Left lobe of liver (tissue), 2 donors: Measurements from ENCODE around the gene SPON2. TPM values are rescaled to one million over a fixed set of nuclear protein-coding genes. Genes with fewer than 3 reads are reported as not detected.
A peak's percentile ranks its signal among the peaks of the same experiment; 100 is the strongest.

Experiments used
- ATAC-seq: fragments of 200-7000 bp; cut with Tn5 transposase; one replicate; pipeline ENCODE4 v1.9.1; 2020; ENCODE audit warnings: mild to moderate bottlenecking, moderate library complexity
- DNase-seq: peaks from one replicate; pipeline ENCODE4 v3.0.0-alpha.2; 2020; ENCODE audit warnings: low spot score
- total RNA-seq: library from RNA; stranded (reverse); gene quantifications from one replicate; pipeline ENCODE4 v1.2.1, GENCODE V29; 2021
- donor health status: DM: no; HTN: no; CAD: no; lungs with moderate emphysema.
- donor health status: DM: no; HTN: yes; CAD: no.

SPON2 gene
- 54.3 TPM for total RNA-seq

DNA sequence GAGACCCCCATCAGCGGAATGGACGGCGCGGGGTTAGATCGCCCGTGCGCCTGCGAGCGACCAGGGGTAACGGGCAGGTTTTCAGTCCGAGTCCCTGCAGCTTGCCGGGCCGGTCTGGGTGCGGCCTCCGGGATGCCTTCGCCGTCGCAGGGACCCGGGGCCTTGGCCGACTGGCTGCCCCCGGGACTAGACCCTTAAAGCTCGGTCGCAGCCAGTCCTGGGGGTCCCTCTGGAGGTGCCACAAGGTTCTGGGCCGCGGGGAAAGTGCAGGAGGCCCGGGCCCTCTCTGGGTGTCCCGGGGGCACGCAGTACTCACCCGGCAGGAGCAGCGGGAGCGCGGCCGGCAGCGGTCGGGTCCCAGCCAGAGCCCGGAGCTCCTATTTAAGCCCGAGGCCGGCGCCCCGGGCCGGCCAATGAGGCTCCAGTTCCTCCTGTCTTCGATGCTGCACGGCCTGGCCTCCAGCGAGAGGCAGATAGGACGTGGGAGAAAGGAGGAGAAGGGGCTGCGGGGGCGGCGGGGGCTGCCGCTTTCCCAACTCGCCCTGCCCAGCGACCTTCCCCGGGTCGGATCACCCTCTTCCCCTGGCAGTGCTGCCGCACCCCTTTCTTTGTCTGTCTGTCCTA, at the start of gene SPON2:
Gene SPON2 (minus strand): TSS at position 356 of the 624 bp plus-strand sequence.
- ATAC-seq: peak; percentile 36

DNA sequence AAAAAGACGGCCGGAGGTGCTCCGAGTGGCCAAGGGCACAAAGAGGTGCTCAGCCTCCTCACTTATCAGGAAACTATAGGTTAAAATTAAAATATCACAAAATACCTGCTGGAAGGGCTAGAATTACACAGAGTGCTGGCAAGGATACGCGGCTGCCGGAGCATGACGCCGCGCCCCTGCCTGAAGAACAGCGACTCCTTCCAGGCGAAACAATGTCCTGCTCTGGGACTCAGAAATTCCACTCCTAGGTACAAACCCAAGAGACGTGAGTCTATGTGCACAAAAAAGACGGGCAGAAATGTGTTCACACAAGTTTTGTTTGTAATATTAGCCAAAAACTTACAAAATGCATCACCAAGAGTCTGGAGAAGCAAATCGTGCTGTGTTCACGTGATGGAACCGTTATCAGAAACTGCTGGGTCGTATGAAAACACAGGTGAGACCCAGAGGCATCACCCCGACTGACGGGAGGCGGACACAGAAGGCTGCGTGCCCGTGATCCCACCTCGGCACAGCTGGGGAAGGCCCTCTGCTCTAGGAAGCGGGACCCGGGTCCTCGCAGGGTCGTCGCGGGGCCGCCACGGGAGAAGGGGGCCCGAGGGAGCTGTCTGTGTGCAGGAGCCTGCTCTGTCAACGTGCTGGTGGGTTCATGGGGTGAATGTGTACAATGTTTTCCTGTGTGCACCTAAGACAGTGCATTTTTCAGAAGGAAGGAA, 48.9 kb upstream of the SPON2 start:
- no peak for ATAC-seq

More for the DNA sequence above, at the start of gene SPON2:
- DNase-seq: no peak

DNA sequence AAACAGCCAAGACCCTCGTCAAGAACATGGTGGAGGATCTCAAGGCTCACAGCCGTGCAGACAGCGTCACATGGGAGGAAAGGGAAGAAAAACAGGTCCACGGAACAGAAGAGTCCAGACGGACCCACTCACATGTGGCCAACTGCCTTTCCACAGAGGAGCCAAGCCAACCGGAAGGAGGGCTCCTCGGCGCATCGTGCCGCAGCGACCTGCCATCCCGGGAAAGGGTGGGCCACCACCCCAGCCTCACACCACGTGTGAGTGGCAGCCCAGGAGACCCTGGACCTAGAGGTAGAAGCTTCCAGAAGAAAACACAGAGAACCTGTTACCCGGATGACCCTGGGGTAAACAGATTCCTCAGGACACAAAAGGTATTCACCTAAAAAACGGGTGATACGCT, 48.2 kb upstream of the SPON2 start:
- DNase-seq: no peak
- ATAC-seq: no peak

More for the DNA sequence above, 48.9 kb upstream of the SPON2 start:
- DNase-seq: no peak

DNA sequence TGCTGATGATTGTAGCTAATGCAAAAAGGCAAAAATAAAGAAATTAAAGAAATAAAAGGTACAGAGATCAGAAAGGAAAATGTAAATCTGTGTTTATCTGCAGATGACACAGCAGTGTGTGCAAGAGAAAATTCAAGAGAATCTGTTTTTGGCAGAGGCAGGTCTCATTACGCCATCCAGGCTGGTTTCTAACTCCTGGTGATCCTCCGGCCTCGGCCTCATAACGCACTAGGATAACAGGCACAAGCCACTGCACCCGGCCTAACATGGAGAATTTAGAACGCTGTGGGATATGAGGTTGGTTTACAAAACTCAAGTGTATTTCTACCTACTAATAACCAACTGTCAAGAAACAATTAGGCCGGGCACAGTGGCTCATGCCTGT, 47.2 kb upstream of the SPON2 start:
- ATAC-seq: no peak
- no peak for DNase-seq

DNA sequence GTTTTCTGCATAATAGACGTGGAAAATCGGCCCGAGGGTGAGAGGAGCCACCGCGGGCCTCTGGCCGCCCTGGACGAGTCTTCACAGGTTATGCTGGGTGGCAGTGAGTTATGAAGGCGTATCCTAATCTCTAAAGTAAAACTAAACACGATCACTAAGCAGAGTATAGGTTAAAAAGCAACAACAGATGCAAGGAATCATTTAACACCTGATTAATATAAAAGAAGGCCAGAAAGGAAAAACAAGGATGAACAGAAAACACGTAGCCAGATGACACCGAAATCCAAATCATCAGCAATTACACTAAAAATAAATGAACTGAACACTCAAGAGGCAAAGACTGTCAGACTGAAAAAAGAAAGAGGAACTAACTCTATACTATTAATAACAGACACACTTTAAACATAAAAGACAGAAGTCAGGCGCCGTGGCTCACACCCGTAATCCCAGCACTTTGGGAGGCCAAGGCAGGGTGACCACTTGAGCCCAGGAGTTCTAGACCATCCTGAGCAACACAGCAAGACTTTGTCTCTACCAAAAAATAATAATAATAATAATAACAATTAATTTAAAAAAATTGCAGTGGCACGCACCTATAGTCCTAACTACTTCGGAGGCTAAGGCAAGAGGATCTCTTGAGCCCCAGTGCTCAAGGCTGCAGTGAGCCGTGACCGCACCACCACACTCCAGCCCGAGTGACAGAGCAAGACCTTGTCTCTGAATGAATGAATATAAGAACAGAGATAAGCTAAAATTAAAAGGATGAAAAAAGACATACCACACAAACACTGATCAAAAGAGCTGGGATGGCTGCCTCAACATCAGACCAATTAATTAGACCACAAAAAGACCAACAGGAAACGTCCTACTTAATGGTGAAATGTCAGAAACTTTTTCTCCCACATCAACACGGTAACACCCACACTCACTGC, 46.5 kb upstream of the SPON2 start:
- ATAC-seq: no peak
- DNase-seq: no peak

DNA sequence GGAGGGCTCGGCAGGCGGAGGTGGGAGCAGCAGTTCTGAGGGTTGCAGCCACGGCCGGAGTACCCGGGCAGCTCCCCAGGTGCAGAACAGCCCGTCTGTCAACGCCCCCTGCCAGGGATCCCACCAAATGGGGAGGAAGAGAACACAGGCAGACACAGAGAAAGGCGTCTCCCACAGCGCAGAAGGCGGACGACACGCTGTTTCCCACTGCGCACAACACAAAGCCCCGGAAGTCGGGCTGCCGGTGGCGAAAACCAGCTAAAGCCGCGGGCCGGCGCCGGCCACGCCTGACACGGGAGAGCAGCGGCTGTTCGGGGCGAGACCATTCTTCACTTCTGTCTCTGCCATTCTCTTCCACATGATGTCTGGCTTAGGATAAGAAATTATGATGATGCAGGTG, 45.0 kb upstream of the SPON2 start:
- DNase-seq: no peak
- no peak for ATAC-seq

DNA sequence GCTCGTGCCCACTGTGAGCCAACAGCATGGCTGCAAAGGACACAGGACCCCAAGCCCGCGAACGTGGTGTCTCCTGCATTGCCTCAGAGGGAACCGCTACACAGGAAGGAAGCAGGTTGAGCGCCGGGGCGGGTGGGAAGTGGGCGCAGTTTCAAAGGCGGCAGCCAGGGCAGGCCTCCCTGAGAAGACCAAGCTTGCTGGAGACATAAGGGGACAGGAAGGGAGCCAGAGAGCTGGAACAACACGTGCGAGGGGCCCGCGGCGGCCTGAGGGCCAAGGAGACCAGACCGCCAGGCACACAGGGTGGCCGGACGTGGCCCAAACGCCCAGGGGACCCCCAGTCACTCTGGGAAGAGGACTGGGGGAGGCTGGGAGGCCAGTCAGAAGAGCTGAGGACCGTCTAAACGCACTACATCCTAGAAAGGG, 44.5 kb upstream of the SPON2 start:
- DNase-seq (no peak), ATAC-seq (peak; percentile 16)

DNA sequence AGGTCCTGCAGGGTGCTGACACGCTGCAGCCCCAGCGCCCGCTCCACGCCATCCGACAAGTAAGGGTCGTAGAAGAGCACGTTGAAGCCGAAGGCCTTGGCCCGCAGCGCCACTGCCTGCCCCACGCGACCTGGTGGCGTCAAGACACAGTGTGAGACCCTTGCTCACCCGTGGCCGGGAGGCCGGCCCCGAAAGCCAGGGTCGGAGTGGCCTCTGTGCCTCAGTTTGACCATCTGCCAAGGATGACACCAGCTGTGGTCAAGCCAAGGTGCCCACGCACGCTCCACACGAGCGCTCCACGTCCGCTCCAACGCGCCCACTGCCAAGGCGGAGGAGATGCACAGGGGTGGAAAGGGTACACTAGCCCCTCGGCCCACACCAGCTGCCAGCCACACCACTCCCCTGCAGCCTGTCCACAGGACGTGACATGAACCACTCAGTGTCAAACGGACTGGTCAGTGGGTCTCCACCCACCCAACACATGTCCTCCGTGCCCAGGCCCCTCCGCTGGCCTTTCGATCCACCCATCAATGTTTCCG, 43.8 kb upstream of the SPON2 start:
- ATAC-seq (no peak), DNase-seq (no peak)

DNA sequence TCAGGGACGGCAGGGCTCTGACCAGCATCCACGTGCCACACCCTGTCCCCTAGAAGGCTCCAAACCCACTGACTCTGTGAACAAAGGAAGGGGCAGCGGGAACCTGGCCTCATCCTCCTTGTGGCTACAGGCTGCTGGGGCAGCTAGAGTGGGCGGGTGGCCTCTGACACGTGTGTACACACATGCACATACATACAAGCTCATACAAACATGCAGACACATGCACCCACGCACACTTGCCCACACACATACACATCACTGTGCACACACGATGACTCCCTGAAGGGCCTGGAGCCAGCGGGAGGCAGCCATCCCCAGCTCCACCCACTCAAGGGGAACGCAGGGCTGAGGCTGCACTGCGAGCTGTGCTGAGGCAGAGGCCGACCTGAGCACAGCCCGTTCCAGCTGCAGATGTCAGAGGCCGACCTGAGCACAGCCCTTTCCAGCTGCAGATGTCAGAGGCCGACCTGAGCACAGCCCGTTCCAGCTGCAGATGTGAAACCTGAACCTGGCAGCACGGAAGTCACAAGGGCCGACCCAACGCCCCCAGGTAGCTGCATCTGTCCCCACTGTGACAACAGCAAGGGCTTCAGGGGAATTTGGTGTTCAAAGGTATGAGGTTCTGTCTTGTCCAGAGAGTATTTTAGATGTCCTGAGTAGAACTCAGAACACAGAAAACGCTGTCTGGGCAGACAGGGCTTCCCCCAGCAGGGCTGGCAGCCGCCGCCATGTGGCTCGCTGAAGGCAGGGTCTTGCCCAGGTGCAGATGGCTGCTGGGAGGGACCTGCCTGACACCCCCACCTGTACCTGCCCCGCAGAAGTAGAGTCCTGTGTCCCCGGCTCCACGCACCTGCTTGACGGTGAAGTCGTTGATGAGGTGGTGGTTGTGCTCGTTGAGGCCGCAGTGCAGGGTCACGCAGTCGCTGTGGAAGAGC, 43.0 kb upstream of the SPON2 start:
- DNase-seq: no peak
- no peak for ATAC-seq

DNA sequence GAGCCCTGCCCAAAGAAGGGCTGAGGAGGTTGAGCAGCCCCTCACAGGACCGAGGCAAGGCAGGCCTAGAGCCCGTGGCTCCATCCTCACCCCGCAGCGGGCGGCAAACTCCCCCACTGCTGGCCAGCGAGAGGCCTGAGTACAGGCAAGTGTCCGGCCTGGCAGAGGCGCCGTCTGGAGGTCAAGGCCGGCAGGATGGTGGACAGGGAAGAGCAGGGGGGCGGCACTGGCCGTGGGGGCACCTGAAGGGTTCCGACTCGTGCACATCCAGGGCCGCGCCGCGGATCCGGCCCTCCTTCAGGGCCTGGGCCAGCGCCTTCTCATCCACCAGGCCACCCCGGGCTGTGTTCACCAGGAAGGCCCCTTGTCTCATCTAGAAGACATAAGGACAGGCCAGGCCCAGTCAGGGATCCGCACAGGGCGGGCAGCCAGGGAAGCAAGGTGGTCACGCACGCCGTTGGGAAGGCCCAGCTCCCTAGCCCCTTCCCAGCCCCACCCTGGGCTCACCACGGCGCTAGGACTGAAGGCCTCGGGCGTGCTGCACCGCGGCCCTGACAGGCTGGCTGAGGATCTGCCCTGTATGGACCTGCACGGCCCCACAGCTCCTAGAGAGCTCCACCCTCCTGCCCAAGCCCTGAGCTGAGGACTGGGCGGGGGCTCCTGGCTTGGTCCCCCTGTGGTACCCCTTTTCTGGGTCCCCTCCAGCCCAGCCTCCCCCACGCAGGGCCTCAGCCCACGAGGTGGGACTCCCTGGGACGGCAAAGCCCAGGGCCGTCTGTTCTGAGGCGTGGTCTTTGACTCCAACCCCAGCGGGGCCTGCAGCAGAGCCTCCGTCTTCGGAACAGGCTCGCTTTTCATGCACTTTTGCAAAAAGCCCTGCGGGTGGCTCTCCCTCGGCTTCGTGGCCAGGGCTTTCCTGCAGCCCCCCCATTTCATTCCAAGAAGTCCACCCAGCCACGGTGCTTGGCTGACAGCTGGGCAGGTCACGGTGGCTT, 42.0 kb upstream of the SPON2 start:
- DNase-seq: no peak
- ATAC-seq: no peak

DNA sequence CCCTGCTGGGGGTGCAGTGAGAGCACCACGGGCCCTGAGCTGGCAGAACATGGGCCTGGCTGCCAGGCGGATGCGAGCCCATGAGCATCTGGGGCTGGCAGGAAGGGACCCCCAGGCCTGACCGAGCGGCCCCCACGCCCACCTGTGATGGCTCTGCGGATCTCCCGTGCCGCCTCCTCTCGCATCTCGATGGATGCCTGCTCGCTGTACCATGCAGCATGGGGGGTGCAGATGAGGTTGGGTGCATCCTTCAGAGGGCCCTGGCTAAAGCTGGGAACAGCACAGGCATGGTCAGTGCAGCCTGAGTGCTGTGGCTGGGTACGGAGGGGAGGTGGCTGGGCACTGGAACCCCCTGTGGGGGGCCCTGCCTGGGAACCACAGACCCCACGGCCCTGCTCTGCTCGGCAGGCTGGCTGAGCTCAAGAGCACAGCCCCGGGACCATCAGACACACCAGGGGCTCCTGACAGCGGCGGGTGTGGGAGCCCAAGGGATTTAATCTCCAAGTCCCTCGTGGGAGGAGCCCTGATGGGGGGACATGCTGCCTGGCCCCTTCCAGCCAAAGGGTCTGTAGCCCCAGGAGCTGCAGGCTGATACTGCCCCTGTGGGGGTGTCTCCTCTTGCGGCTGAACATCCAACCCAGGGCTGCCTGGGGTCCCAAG, 41.1 kb upstream of the SPON2 start:
- no peak for DNase-seq
- ATAC-seq: no peak

DNA sequence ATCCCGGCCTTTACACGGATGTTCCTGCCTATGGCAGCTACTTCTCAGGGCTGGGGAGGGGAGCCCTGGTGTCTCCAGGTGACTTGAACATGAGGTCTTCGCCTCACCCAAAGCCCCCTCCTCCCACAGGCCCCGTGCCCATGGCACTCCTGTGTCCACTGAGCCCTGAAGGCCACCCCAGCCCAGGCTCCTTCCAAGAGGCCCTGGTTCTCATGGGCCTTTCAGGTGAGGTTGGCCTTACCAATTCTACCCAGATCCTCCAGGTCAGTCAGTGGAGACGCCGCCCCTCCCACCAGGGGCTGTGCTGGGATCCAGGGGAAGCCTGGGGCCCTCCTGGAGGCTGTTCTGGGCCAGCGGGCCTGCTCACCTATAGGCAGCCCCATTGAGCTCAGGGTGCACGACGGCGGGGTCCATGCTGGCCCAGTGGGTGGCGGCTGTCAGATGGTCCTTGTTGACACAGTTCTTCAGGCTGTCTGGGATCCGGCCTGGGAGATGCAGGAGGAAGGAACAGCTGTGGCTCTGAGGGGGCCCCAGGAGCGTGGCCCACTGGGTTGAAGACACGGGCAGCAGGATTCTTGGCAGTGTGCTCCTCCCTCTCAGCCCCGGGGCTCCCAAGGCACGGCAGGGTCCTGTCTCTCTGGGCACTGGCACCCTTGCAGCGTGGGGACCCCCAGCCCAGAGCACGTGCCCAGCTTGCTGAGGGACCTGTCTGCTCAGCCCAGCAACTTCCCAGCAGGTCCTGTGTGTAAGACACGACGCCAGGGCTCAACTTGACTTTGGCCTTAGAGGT, 40.4 kb upstream of the SPON2 start:
- DNase-seq (no peak), ATAC-seq (no peak)

DNA sequence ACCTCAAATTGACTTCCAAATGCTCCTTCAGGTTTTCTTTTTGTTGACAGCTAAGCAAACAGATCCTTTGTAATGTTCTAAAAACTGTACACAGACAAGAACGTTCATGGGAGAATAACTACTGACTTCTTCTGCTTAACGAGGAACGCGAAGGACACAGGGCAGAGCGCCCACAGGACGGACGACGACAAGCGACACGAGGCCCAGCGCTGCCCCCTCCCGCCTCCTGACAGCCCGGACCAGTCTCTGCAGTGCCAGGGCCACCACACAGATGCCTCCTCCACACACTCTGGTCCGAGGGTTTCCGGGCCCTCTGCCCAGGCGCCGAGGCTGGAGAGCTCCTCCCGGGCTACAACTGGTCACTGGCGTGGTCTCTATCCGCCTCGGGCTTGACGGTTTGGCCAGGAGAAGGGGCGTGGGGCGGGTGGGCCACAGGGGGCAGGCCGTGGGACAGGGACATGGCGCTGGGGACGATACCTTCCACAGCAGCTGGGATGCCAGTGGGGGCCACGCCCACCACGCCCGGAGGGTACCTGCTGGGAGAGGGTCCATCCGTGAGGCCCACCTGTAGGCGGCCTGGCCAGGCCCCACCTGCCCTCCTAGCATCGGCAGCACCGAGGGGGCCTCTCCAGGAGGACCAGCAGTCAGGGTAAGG, 39.6 kb upstream of the SPON2 start:
- no peak for ATAC-seq
- DNase-seq: no peak

DNA sequence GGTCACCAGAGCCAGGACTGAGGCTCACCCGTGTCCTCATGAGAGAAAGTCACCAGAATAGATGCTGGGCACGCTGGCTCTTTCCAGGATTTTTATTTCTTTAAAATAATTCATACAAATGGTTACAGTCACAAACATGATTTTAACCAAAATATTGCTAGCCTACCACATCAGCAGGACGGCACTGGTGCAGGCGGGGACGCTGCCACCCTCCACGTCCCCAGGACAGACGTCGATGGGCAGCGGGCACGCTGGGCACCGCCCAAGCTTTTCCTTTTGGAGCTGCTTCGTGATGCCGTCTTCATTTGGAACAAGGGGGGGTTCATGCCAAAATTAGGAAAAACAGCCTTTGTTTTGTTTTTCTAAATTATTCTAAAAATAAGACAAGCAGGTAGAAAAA, 39.0 kb upstream of the SPON2 start:
- DNase-seq (no peak), ATAC-seq (no peak)

DNA sequence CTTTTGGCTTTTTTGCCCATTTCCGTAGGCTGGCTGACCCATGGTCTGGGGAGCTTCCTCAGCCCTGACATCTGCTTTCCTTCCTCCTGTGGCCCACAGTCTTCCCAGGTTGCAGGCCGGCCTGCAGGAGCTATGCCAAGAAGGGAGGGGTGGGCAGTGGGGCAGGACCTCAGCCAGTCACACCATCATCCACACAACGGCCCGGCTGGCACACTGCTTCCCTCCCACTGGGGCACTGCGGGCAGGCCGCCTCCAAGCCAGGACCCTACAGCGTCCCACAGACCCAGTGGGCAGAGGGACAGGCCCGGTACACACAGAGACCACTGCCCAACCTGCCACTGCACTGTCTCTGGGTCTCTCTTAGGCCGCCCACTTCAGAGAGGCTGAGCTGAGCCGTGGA, 38.6 kb upstream of the SPON2 start:
- ATAC-seq (no peak), DNase-seq (no peak)

DNA sequence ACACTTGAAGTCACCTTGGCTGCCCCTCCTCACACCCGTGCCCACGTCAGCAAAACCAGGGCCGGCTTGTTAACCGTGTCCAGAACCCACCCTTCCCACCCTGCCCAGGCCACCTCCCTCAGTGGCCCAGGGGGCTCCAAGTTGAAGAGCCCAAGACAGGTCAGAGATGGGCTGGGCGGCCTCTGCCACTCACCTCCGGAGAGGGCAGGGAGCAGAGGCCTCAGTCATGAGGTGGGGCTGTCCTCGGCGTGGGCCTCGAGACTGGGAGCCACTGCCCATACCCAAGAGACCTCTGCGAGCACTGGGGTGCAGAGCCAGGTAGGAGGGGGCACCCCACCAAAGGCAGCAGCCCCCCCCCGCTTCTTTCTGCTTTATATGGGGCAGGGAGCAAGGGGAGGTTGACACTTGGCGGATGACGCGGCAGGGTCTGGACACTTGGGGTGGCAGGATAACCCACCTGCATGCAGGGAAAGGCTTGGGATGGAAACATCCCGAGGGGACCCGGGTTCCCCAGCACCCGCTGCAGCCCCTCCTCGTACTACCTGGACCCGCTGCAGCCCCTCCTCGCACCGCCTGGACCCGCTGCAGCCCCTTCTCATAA, 38.0 kb upstream of the SPON2 start:
- DNase-seq (no peak), ATAC-seq (no peak)

DNA sequence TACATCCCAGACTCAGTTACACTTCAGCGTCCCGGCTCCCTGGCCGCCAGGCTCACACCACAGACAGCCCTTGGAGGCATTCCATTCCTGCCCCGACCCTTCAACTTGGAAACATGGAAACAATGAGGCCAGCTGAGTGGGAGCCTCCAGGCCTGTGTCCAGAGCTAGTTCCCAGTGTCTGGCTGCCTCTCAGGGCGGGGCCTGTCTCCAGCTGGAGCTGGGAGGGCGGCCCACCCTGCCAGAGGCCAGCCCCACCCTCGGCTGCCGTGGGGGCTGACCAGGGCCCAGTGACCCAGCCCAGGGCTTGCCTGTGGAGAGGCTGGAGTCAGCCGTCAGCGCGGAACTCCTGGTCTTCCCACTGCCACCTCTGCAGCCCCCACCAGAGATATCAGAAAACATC, 37.4 kb upstream of the SPON2 start:
- DNase-seq: no peak
- ATAC-seq: no peak
